Measurements from ENCODE around the gene SH3BP5L. TPM values are rescaled to one million over a fixed set of nuclear protein-coding genes. Genes with fewer than 3 reads are reported as not detected.

Gene SH3BP5L
- total and polyA plus RNA-seq, 2 of the 13 experiments (the other 11 are each of a cell fraction or from before 2014, with no cell fraction given), result 10.3 to 14.9 TPM

GRCh38 chr1:248822148-248823032 is 3.3 kb downstream of the SH3BP5L start:
- peaks cover 59% of the 10 kb centered on the region for H3K4me1 ChIP-seq (ENCODE audit: insufficient read depth, low read length)
- peaks cover 3 to 39% of the 10 kb centered on the region in 2 experiments for H3K36me3 ChIP-seq (replicated peaks in 1 of 2; ENCODE audit: control insufficient read depth in 1 of 2, insufficient read depth in 2 of 2, low read length in 2 of 2)
- H2AFZ ChIP-seq (ENCODE audit: low read length), result no peak overlapping the region
- H3K4me2 ChIP-seq (ENCODE audit: low read depth, low read length), result no peak overlapping the region; the same call in 1 of the 2 replicates
- no peaks in the 10 kb centered on the region for H4K20me1 ChIP-seq (ENCODE audit: insufficient read depth, low read length)
- 96% methylated on average over 12 of the region's 15 CpGs for WGBS (ENCODE audit: low lambda C conversion rate)
- ATAC-seq (no peak), DNase-seq (ENCODE audit: low spot score) (no peak), FAIRE-seq (no peak)
- no peaks in the 10 kb centered on the region for H3K9me3 ChIP-seq (ENCODE audit: low read length)
- in situ Hi-C loops (cut with HindIII; ENCODE audit: extremely low pct_ligation_motif_present, low pct_unique_long_range_greater_than_20kb), result no loop called here
- H3K27ac ChIP-seq (ENCODE audit: extremely low read length, insufficient read depth, low read length), result no peak overlapping the region
- intact Hi-C loops (cut with micrococcal nuclease; ENCODE audit: unreplicated experiment), result no loop called here
- POLR2A ChIA-PET, result interaction anchor here (0.8 to 1.4 kb wide), 3 partner anchors 16 to 37 kb away, joined by 3 to 4 read pairs (median 3); partner anchors contain the start of genes ZNF672 and ZNF692
- no TSS peak for BruUV-seq (replicated peaks)
- no peak for TF ChIP-seq NR2F6 (IDR thresholded peaks at IDR 0.05)
- TF ChIP-seq NR2F6 (CRISPR knock-in tag; IDR thresholded peaks at IDR 0.05), result no peak
- no peak for TF ChIP-seq ZNF296 (CRISPR knock-in tag; conservative IDR thresholded peaks at IDR 0.05)
- no peak for TF ChIP-seq ZNF703 (CRISPR knock-in tag; IDR thresholded peaks at IDR 0.05; ENCODE audit: borderline replicate concordance)
- no peak for TF ChIP-seq TFDP2 (CRISPR knock-in tag; IDR thresholded peaks at IDR 0.05)
- H3K27me3 ChIP-seq (ENCODE audit: control insufficient read depth in 1 of 2, insufficient read depth in 2 of 2, low read length in 2 of 2), result no peaks in the 10 kb centered on the region; a peak in 1 of 5 replicates
- H3K9ac ChIP-seq (ENCODE audit: insufficient read depth, low read depth, low read length), result 0 out of 2 replicates have a peak overlapping the region, but pooled peaks have one; percentile 0
- CTCF ChIA-PET (ENCODE audit: low intra/inter-chr PET ratio, low total read pairs), result no interaction called here
- H3K79me2 ChIP-seq (ENCODE audit: insufficient read depth, low read length), result peaks cover 43% of the 10 kb centered on the region
- no peak overlapping the region for H3K4me3 ChIP-seq (replicated peaks in 1 of 3; ENCODE audit: insufficient read depth in 1 of 3, low read depth in 2 of 3, low read length in 3 of 3)

GRCh38 chr1:248821641-248822040 is 4.1 kb downstream of the SH3BP5L start:
- Histone ChIP-seq H3K4me3 (replicated peaks in 1 of 3; ENCODE audit: insufficient read depth in 1 of 3, low read depth in 2 of 3, low read length in 3 of 3) (no peak overlapping the region), H2AFZ (ENCODE audit: low read length) (no peak overlapping the region), H3K4me2 (ENCODE audit: low read depth, low read length) (no peak overlapping the region; the same call in 1 of the 2 replicates), H3K27me3 (ENCODE audit: control insufficient read depth in 1 of 2, insufficient read depth in 2 of 2, low read length in 2 of 2) (no peaks in the 10 kb centered on the region; a peak in 1 of 5 replicates), H3K27ac (ENCODE audit: extremely low read length, insufficient read depth, low read length) (no peak overlapping the region), H3K9ac (ENCODE audit: insufficient read depth, low read depth, low read length) (no peak overlapping the region; the same call in 1 of the 2 replicates), H3K4me1 (ENCODE audit: insufficient read depth, low read length) (peaks cover 51% of the 10 kb centered on the region), H4K20me1 (ENCODE audit: insufficient read depth, low read length) (no peaks in the 10 kb centered on the region), H3K79me2 (ENCODE audit: insufficient read depth, low read length) (peaks cover 43% of the 10 kb centered on the region), H3K9me3 (ENCODE audit: low read length) (no peaks in the 10 kb centered on the region), H3K36me3 (replicated peaks in 1 of 2; ENCODE audit: control insufficient read depth in 1 of 2, insufficient read depth in 2 of 2, low read length in 2 of 2) (peaks cover 6 to 46% of the 10 kb centered on the region in 2 experiments)
- ATAC-seq, result no peak
- intact Hi-C loops (cut with micrococcal nuclease; ENCODE audit: unreplicated experiment) (no loop called here), in situ Hi-C loops (cut with HindIII; ENCODE audit: extremely low pct_ligation_motif_present, low pct_unique_long_range_greater_than_20kb) (no loop called here)
- no peak for TF ChIP-seq EED (CRISPR knock-in tag; IDR thresholded peaks at IDR 0.05)
- 100% methylated on average over 6 of the region's 7 CpGs for WGBS (ENCODE audit: low lambda C conversion rate)
- POLR2A ChIA-PET, result interaction anchor here (0.8 to 1.4 kb wide), 2 partner anchors 16 kb away, joined by 3 to 4 read pairs; partner anchors contain the start of gene ZNF672
- no TSS peak for BruUV-seq (replicated peaks)
- CTCF ChIA-PET (ENCODE audit: low intra/inter-chr PET ratio, low total read pairs), result no interaction called here
- DNase-seq (ENCODE audit: low spot score), result no peak
- no peak for FAIRE-seq
